Fibroblast of lung (primary cell): ENCODE data around the gene FILIP1L.

Experiments used
- CTCF ChIP-seq, 2 donors: IDR thresholded peaks in 1 of 2; conservative IDR thresholded peaks in 1 of 2; 1 replicate in 1 of 2; 2 replicates in 1 of 2; pipeline ENCODE4 v1.5.1; 2011 to 2012; ENCODE audit warnings: low read length in 2 of 2, control low read depth in 1 of 2, inconsistent platforms in 1 of 2, low read depth in 1 of 2, mild to moderate bottlenecking in 1 of 2
- EZH2 ChIP-seq: IDR thresholded peaks from 2 replicates; pipeline ENCODE4 v1.5.1; 2012; ENCODE audit warnings: low read length, control low read depth, mild to moderate bottlenecking; ENCODE audit errors: missing control alignments

DNA sequence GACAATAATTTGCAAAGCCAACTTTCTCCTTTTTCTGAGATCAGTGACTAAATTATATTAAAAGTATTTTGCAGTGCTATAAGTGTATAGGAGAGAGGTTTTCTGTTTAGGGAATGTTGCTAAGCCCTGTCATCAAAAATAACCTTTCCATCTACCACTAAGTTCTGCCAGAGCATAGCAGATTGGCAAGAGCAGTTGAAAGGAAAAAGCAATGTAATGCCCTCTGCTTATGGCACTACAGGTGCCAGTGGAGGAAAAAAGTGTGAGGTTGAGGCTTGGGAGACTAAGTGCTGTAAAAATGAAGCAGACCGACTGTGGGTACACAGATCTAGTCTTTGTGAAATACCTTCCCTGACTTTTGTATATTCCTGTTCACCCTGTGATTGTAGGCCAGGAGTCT lies 11.5 kb downstream of the FILIP1L start:
- TF ChIP-seq CTCF (conservative IDR thresholded peaks at IDR 0.05 in 1 of 2, IDR thresholded peaks at IDR 0.05 in 1 of 2; ENCODE audit: low read depth in 1 of 2, low read length in 2 of 2) (no peak), EZH2 (no peak)
